Activated naive CD4-positive, alpha-beta T cell treated with anti-CD3 and anti-CD28 coated beads, Interleukin-2, amount 50 U/mL, for 72 hours (primary cell): ENCODE data around the gene TLL1. TPM values are rescaled to one million over a fixed set of nuclear protein-coding genes. Genes with fewer than 3 reads are reported as not detected.

Experiments used
- ATAC-seq, 2 donors: fragments of 150-1000 bp; cut with Tn5 transposase; 2 replicates each; pipeline ENCODE4 v1.10.0; 2021; ENCODE audit warnings: mild to moderate bottlenecking in 2 of 2, moderate library complexity in 2 of 2
- DNase-seq, 2 donors: peaks; one replicate each; pipeline ENCODE4 v3.0.0; 2021 to 2022; ENCODE audit warnings: low spot score in 2 of 2
- H3K27ac Mint-ChIP-seq, 2 donors: one replicate each; pipeline ENCODE4 v1.8.0; 2022; ENCODE audit warnings: mild to moderate bottlenecking in 2 of 2, mixed read lengths in 2 of 2
- H3K36me3 Mint-ChIP-seq, 2 donors: one replicate each; pipeline ENCODE4 v1.8.0; 2022; ENCODE audit warnings: mixed read lengths in 2 of 2
- H3K9me3 Mint-ChIP-seq, 2 donors: one replicate each; pipeline ENCODE4 v1.8.0; 2022; ENCODE audit warnings: mixed read lengths in 2 of 2
- total RNA-seq, 2 donors: library from RNA; stranded (reverse); gene quantifications; one replicate each; pipeline ENCODE4 v1.2.3, GENCODE V29; 2022

The TLL1 gene
- total RNA-seq, 2 donors from 2014 or later = not detected

- DNase-seq (no peak), ATAC-seq (no peak)
- Mint-ChIP-seq H3K9me3 (peaks cover 0 to 3% of the 10 kb centered on the region in 2 donors), H3K36me3 (no peaks in the 10 kb centered on the region), H3K27ac (no peak overlapping the region)
Measured at GRCh38 chr4:166065324-166065723, 192.3 kb downstream of the TLL1 start.

GRCh38 chr4:166066936-166067335 is 193.9 kb downstream of the TLL1 start:
- ATAC-seq = no peak
- H3K27ac Mint-ChIP-seq = no peak overlapping the region
- no peak for DNase-seq
- H3K36me3 Mint-ChIP-seq = no peaks in the 10 kb centered on the region
- H3K9me3 Mint-ChIP-seq = peaks cover 0 to 3% of the 10 kb centered on the region in 2 donors

GRCh38 chr4:166067915-166068314 is 194.9 kb downstream of the TLL1 start:
- Mint-ChIP-seq H3K9me3 (no peaks in the 10 kb centered on the region), H3K27ac (no peak overlapping the region), H3K36me3 (no peaks in the 10 kb centered on the region)
- no peak for DNase-seq
- no peak for ATAC-seq

GRCh38 chr4:166073783-166074182 is 200.7 kb downstream of the TLL1 start:
- Mint-ChIP-seq H3K9me3 (no peaks in the 10 kb centered on the region), H3K36me3 (no peaks in the 10 kb centered on the region), H3K27ac (no peak overlapping the region)
- DNase-seq = no peak
- ATAC-seq = no peak

- no peaks in the 10 kb centered on the region for H3K36me3 Mint-ChIP-seq
- ATAC-seq (no peak), DNase-seq (no peak)
- no peak overlapping the region for H3K27ac Mint-ChIP-seq
- H3K9me3 Mint-ChIP-seq = peaks cover 0 to 4% of the 10 kb centered on the region in 2 donors
Measured at GRCh38 chr4:166075599-166075998, 202.6 kb downstream of the TLL1 start.

GRCh38 chr4:166077782-166078181 is 204.7 kb downstream of the TLL1 start:
- no peak for ATAC-seq
- Mint-ChIP-seq H3K36me3 (no peaks in the 10 kb centered on the region), H3K27ac (no peak overlapping the region), H3K9me3 (peaks cover 0 to 10% of the 10 kb centered on the region in 2 donors)
- no peak for DNase-seq

- Mint-ChIP-seq H3K9me3 (peaks cover 0 to 10% of the 10 kb centered on the region in 2 donors), H3K36me3 (no peaks in the 10 kb centered on the region), H3K27ac (no peak overlapping the region)
- DNase-seq (no peak), ATAC-seq (no peak)
Measured at GRCh38 chr4:166078383-166078782, 205.3 kb downstream of the TLL1 start.

- no peak for DNase-seq
- H3K27ac Mint-ChIP-seq = no peak overlapping the region
Measured at GRCh38 chr4:166078955-166079354, 205.9 kb downstream of the TLL1 start.

GRCh38 chr4:166087569-166087968 is 214.5 kb downstream of the TLL1 start:
- H3K9me3 Mint-ChIP-seq = no peaks in the 10 kb centered on the region
- ATAC-seq = no peak
- H3K36me3 Mint-ChIP-seq = no peaks in the 10 kb centered on the region
- no peak overlapping the region for H3K27ac Mint-ChIP-seq
- DNase-seq = no peak

More at GRCh38 chr4:166078955-166079354, 205.9 kb downstream of the TLL1 start:
- Mint-ChIP-seq H3K9me3 (peaks cover 0 to 10% of the 10 kb centered on the region in 2 donors), H3K36me3 (no peaks in the 10 kb centered on the region)
- ATAC-seq = no peak

GRCh38 chr4:166088576-166088975 is 215.5 kb downstream of the TLL1 start:
- ATAC-seq (no peak), DNase-seq (no peak)
- no peaks in the 10 kb centered on the region for H3K36me3 Mint-ChIP-seq
- no peaks in the 10 kb centered on the region for H3K9me3 Mint-ChIP-seq
- no peak overlapping the region for H3K27ac Mint-ChIP-seq

- no peaks in the 10 kb centered on the region for H3K36me3 Mint-ChIP-seq
- H3K9me3 Mint-ChIP-seq = no peaks in the 10 kb centered on the region
- no peak for DNase-seq
- no peak overlapping the region for H3K27ac Mint-ChIP-seq
- ATAC-seq = no peak
Measured at GRCh38 chr4:166091146-166091545, 218.1 kb downstream of the TLL1 start.

GRCh38 chr4:166091912-166092510 is 219.0 kb downstream of the TLL1 start:
- Mint-ChIP-seq H3K9me3 (no peaks in the 10 kb centered on the region), H3K27ac (no peak overlapping the region), H3K36me3 (no peaks in the 10 kb centered on the region)
- ATAC-seq (no peak), DNase-seq (no peak)

- DNase-seq (no peak), ATAC-seq (no peak)
- H3K9me3 Mint-ChIP-seq = no peaks in the 10 kb centered on the region
- no peaks in the 10 kb centered on the region for H3K36me3 Mint-ChIP-seq
- H3K27ac Mint-ChIP-seq = no peak overlapping the region
Measured at GRCh38 chr4:166092797-166093290, 219.8 kb downstream of the TLL1 start.

GRCh38 chr4:166104623-166105022 is 231.6 kb downstream of the TLL1 start:
- Mint-ChIP-seq H3K27ac (no peak overlapping the region), H3K36me3 (no peaks in the 10 kb centered on the region), H3K9me3 (peaks cover 0 to 10% of the 10 kb centered on the region in 2 donors)
- no peak for DNase-seq
- no peak for ATAC-seq

GRCh38 chr4:166121897-166122296 is 248.9 kb downstream of the TLL1 start:
- ATAC-seq = no peak
- H3K9me3 Mint-ChIP-seq = peaks cover 0 to 4% of the 10 kb centered on the region in 2 donors
- H3K36me3 Mint-ChIP-seq = no peaks in the 10 kb centered on the region
- no peak for DNase-seq
- H3K27ac Mint-ChIP-seq = no peak overlapping the region

- Mint-ChIP-seq H3K27ac (no peak overlapping the region), H3K36me3 (no peaks in the 10 kb centered on the region), H3K9me3 (peaks cover 3 to 8% of the 10 kb centered on the region in 2 donors)
- no peak for ATAC-seq
- DNase-seq = no peak
Measured at GRCh38 chr4:166123546-166123945, 250.5 kb downstream of the TLL1 start.

GRCh38 chr4:166128403-166128802 is 255.4 kb downstream of the TLL1 start:
- no peaks in the 10 kb centered on the region for H3K36me3 Mint-ChIP-seq
- ATAC-seq (no peak), DNase-seq (no peak)
- no peak overlapping the region for H3K27ac Mint-ChIP-seq
- peaks cover 16 to 20% of the 10 kb centered on the region in 2 donors for H3K9me3 Mint-ChIP-seq

- ATAC-seq (no peak), DNase-seq (no peak)
- Mint-ChIP-seq H3K27ac (no peak overlapping the region), H3K36me3 (peaks cover 0 to 5% of the 10 kb centered on the region in 2 donors), H3K9me3 (peaks cover 16 to 22% of the 10 kb centered on the region in 2 donors)
Measured at GRCh38 chr4:166134285-166134684, 261.2 kb downstream of the TLL1 start.
